Activated CD4-positive, alpha-beta T cell treated with anti-CD3 and anti-CD28 coated beads, Interleukin-2, amount 50 U/mL, for 48 hours (primary cell): ENCODE data around the gene PRKN.
"Not testable (repeated sequence)": the region's sequence is repeated elsewhere in the genome, so short reads cannot be mapped to it uniquely, and the experiment has no call there.

Experiments
- DNase-seq, 2 experiments: peaks; one replicate each; pipeline ENCODE4 v3.0.0-alpha.2; 2020

Gene PRKN

DNA sequence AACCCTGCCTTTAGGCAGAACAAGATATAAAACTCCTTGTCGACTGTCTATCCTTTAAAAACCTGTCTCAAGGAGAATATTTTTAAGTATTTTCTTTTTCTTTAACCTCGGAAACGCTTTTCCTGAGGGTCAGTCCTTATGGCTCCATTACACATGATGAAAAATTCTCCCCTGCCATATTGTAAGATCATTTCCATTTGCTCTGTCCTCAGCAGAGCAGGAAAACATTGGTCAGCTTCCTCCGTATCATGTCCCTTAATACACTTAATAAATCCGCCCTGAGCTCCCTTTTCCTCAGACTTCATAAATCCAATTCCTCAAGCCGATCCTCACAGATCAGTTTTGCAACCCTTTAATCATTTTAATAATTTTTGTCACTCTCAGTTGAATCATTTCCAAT is 1219.2 kb downstream of the PRKN start:
- no peak for DNase-seq

DNA sequence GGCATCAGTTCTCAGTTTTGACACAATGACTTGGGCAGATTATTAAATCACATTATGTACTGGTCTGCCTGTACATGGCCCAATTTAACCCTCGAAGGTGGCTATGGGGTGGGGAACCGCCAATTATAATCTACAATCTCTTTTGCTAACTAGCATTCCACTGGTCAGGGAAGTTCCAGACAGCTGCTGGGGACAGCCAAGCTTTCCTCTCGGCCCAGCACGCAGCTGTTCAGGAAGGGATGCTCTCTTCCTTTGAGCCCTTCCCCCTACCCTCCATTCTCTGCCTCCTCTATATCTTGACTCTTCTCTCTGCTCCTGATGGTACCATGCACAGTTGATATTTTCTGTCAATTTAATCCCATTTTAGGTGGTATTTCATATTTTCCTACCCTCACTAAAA is 1220.2 kb downstream of the PRKN start:
- DNase-seq, result no peak

DNA sequence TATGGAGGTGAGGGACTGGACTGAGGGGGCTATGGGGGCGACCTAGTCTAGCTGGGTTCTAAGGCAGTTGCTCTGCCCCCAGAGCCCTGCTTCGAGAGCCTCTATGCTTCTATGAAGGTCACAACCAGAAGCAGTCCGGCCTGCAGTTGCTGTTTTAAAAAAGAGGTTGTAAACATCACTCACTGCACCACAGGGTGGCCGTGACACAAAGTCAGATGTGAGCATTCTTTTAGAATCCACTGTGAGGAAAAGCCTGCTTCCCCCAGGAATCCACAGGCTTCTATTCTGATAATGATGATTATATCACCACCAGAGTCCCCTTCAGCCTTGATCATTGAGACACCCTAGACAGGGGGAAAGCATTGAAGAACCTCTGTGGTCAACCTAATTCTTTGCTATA is 1224.0 kb downstream of the PRKN start:
- DNase-seq, result no peak

DNA sequence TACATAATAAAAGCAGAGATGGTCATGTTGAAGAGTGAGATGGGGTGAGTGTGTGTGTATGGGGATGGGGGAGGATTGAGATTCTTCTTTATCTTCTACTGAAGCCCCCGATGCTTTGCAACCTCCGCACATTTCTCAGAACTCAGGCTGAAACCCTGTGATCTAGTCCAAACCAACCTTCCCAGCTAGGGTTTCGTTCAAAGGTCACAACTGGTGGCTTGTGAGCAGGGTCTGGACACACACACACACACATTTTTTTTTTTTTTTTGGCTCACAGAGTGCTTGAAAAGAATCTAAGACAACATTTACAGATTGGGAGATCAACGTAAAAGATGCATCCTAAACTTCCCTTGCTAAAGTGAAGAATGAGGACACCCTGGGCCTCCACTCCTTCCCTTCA is 1228.7 kb downstream of the PRKN start:
- DNase-seq, result no peak

DNA sequence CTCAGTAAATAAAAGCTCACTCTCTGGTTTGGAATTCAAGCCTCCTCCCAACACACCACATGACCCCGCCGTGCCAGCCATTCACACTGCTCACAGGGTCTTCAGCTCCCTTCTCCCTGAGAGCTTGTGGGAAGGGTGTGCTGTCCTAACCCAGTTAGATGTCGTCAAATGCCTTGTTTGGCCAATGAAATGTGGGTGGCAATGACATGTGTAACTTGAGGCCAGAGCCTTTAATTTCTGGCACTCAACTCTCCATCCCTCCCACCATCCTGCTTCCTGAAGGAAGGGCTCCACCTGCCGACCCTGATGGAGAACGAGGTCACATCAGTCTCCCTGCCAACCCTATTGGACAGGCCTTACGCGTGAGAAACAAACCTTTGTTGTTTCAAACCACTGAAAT is 1229.2 kb downstream of the PRKN start:
- peak in 1 of 2 experiments; percentile 3 for DNase-seq

DNA sequence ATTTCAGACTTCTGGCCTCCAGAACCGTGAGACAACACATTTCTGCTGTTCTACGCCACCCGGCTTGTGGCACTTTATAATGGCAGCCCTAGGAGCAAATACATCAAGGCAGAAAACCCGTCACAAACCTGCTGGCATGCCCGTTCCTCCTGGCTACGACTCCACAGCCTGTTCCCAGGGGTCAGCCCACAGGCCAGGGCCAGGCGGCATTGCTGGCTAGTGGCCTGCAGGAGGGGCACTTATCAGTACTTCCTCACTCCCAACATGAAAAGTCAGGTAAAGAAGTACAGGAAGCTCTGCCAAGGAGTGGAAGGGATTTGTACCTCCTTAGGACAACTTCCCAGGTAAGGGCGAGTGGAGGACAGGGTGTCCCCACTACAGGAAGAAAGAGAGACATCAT is 1230.6 kb downstream of the PRKN start:
- DNase-seq, result no peak

DNA sequence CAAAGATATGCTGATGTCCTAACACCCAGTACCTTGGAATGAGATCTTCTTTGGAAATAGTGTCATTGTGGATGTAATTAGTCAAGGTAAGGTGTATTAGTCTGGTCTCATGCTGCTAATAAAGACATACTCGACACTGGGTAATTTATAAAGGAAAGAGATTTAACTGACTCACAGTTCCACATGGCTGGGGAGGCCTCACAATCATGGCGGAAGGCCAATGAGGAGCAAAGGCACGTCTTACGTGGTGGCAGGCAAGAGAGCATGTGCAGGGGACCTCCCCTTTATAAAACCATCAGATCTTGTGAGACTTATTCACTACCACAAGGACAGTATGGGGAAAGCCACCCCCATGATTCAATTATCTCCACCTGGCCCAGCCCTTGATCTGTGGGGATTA is 1231.3 kb downstream of the PRKN start:
- not testable (repeated sequence) for DNase-seq

DNA sequence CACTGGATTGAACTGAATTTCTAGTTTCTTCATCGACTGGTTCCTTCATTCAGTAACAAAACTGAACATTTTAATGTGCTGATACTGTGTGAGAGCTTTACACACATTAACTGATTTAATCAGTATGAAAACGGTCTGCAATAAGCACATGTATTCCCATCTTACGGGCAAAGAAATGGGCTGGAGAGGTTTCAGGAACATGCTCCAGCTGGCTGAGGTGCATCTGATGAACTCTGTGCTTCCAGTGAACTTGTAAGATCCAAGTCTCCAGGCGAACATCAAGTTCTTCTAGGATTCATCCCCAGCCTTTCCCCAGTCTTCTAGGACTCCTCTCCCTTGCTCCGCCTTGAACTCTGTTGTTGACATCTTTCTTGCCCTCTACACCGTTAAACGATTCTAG is 1233.0 kb downstream of the PRKN start:
- DNase-seq, result no peak

DNA sequence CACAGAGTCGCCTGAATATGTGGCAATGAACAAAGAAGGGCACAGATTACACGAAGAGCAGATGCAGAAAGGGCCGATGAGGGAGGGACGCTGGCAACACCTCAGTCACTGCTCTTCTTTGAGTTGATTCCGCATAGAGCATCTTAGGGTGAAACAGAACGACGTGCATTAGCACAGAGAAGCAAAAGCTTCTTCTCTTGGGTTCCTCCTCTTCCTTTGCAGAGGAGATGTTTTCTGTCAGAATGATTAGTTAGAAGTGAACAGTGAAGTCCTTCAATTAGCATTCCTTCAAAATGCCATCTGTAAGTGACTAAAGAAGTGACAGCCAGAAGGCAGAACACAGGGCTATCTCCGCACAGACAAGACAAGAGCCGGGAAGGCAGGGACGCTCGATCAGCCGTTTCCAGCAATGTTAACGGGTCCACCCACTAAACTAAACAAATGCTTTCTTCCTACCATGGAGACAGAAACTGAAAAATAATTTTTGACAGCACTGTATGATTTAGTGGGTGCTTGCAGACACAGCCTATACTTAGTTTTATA is 1233.9 kb downstream of the PRKN start:
- no peak for DNase-seq

DNA sequence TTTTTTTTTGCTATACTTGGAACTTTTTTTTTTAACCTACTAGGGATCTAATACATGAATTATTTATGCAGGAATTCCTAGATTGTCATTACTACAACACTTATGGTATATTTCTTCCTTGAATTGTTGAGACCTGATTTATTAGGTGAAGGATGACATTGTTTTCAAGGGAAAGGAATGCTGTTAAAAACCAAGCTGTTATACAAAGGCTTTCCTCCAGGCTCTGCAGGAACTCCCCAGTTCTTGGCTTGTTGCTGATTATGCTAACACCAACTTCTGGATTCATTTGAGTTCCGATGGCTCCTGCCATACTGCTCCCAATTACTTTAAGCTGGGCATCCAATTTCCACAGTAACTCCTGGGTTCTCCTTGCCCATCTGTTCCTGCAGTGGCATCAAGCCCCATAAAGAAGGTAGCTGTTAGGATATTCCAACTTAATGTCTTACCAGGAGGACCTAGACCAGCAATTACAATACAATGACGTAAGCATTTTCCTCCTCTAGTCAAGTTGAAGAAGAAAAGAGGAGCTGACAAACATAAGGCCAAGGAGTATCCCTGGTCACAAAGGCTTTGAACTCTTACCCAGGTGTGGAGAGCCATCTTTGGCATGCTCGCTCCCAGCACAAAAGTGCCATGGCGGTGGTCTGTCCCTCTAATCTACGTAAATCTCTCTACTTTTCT is 1237.8 kb downstream of the PRKN start:
- no peak for DNase-seq

DNA sequence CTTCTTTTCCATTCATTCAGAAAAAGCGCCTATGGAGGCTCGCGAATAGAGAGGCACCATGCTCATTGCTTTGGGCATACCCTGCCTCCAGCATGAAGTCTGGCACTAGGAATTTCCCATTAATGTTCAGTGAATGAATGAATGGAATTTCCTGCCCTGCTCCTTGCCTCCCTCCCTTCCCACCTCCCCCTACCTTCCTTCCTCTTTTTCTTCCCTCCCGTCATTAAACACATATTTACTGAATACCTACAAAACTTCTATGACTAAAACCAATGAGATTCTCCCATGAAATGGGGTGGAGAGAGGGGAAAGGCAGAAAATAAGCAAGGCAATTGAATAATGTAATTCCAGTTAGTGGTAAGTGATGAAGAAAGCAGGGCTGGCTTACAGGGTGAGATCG is 1239.9 kb downstream of the PRKN start:
- DNase-seq, result no peak

DNA sequence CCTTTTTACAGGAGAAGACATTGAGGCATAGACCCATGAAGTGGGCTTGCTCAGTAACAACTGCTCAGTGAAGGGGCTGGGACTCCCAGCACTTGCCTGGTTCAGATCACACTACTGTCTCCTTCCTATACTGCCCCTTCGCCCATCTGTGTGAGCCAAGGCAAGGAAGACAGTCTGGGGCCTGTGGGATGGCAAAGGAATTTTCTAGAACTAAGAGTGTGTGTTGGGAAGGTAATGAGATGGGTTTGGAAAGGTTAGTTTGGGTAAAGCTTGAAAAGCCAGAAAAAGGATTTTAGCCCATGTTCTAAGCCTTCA is 1240.4 kb downstream of the PRKN start:
- no peak for DNase-seq

DNA sequence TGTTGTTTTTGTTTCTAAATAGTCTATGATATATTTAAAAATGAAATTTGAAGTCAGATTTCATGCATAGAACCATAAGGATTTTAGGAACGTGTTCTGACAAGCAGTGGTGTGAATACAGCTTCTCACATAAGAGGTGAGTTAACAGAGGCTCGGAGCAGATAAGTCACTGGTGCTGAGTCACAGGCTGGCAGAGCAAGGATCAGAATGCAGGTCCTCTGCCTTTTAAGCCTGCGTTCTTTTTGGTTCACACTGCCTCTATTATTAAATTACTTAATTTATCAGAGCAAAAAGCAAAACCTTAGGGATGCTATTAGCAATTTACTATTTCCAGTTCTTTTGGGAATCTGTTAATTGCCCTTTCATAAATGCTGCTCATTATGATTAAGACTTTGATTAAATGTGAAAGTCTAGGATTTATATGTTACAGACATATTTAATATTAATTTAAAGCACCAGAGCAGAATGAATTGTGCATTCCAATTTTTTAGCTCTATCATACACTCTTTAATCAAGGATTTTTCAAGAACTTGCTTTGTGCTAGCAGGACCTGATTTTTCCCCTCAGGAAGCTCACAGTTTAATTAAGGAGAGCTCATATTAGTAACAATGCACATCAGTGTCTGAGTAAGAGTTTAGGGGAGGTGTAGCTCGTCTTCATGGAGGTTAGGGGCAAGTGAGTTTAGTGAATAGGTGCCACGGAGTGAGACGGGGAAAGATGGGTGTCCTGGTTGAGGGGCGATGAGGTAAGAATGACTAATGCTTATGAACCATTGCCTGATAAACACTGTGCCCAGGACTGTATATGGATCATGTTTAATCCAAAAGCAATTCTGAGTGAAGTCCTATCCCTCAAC is 1241.0 kb downstream of the PRKN start:
- no peak for DNase-seq

DNA sequence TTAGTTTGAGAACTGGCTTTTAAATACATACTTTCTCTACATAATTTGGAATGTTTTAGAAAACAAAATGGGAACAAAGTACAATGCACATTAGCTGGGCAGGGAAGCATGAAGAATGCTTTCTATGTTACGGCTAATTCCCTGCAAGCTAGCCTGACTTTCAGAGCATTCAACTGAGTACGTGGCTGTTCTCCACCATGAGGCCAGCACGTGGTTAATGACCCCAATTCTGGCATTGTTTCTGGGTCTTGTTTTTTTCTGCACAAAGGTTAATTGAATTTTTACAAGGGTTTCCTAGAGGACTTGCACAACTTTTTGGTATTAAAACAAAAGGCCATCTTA is 1245.1 kb downstream of the PRKN start:
- no peak for DNase-seq

DNA sequence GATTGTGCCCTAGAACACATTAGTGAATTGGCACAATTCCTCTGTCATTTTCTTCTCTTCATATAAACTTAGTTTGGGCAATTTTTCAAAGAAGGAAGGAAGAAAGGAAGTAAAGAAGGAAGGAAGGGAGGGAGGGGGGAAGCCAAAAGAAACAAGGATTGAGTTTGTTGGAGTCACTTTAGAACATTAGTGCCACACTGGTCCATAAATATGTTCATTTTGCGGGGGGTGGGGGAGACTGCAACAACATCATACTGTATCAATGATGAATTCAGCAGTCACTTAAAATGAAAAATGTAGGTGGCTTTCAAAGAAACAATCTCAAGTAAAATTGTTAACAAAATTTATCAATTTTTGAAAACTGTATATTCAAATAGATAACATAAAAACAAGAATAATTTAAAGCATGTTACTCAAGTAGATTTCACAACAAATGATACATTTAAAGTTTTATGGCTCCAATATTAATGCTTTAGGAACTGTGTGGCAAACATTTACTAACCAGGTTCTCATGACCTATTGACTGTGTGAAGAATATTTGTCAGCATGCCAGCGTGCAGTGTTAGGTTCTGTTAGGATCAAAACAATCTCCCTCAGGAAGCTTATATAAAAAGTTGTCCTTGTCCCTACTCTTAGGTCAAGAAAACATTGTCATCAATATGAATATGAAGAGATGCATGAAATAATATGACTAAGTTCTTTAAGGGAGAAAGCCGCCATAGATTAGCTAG is 1245.6 kb downstream of the PRKN start:
- no peak for DNase-seq

DNA sequence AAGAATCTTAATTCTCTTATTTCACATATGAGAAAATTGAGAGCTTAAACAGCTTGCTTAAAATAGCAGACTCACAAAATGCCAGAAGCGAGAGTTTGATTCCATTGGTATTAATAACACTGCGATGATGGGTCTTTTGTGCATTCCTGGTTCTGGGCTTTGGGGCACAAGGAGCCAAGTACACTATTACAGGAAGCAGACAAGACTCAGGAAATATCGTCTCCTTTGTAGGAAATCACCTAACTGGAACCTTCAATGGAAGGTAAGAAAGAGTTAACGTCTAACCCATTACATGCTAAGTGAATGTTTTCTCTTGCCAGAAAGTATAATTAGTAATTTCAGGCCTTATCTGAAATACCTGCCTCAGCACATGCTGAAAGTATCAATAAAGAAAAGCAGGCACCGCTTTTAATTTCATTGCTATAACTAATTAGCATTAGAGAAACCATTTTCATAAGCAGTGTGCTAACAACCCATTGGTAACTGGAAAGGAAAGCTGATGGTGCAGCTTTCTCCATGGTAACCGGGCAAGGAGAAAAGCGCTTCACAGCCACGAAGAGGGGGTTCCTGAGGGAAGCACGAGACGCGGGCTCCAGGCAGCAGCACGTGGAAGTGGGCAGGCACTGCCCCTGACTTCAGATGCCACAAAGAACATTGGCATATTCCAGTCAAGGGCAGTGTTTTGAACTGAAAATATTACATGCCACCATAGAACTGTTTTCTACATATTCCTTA is 1247.0 kb downstream of the PRKN start:
- no peak for DNase-seq

DNA sequence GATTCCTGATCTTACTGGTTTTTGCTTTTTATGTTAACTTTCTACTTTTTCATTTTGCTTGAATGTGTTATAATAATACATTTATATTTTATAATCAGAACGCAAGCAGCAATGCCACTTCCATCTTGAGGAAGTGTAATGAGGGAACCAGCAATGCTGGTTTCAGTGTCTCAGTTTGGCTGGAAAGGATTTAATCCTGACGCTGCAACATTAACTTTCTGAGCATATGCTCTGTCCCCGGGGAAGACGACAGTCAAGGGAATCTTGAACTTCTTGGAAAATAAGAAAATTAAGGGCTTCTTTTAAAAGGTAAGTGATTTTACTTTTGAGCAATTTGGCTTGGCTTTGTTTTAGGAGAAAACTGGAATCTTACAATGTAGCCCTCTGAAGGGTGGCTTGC is 1248.2 kb downstream of the PRKN start:
- DNase-seq, result no peak

DNA sequence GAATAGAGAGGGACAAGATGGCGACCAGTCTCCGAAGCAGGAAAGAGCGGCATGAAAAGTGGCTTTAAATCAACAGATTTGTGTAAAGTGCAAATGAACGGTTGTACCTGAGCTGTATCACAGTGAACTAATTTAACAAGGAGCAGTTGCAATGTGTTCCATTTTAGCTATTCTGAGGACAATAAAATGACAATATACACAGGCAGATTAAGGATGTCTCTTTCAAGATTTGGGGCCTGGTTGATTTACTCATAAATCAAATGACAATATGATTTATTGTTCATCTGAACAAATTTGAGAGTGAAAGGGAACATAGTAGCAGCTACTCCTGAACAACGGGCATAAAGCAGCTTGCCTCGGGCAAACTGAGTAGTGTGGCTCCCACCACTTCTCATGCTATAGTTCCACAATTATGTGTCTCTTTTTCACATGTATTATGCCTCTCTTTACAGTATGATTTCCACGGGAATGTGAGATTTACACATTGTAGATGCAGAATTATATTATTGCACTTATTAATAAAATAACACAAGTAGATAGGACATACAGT is 1249.6 kb downstream of the PRKN start:
- DNase-seq, result no peak

DNA sequence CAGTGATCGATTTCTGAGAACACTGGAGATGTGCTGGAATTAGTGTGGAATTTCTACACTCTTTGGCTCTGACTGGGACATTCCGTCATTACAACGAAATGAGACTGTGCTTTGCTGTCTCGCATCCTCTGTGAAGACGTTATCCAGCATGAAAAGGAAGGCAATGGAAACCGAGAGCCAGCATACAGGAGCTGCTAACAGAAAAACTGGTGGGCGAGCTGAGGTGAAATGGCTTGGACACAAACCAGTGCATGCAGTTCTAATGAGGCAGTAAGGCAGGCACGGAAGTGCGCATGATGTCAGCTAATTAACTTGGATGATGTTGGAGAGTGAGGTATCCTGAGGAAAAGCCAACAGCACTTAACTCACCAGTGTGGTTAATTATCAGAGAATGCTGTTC is 1250.9 kb downstream of the PRKN start:
- no peak for DNase-seq

DNA sequence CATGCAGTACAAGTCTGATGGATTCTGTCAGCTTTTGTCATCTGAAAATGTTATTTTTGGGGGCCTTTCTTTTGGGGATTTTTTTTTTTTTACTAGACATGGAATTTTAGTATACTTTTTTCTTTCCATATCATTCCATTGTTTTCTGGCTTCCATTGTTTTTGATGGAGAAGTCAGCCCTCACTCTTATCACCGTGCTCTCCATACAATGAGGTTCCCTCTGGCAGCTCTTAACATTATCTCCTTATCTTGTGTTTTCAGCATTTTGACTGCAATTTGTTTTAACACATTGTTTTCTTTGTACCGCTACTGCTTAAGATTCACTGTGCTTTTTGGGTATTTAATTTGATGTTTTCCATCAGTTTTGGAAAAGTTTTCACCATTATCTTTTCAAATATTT is 1262.2 kb downstream of the PRKN start:
- no peak for DNase-seq

DNA sequence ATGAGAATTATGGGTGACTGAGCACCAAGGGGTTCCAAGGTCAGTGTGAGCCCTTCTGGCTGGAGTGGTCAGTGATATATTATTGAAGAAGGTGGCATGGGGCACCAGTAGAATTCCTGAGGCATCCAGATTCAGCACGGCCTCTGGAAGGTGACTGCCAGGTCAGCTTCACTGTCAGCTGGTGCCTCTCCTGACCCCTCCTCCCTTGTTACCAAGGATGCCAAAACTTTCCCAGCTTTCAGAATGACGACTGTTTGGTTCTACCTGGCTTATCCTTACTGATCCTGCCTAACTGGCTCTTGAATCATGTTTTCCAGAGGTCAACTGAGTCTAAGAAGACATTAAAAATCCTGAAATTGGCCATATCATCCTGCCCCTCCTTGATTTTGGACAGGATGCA is 1264.5 kb downstream of the PRKN start:
- DNase-seq, result no peak

DNA sequence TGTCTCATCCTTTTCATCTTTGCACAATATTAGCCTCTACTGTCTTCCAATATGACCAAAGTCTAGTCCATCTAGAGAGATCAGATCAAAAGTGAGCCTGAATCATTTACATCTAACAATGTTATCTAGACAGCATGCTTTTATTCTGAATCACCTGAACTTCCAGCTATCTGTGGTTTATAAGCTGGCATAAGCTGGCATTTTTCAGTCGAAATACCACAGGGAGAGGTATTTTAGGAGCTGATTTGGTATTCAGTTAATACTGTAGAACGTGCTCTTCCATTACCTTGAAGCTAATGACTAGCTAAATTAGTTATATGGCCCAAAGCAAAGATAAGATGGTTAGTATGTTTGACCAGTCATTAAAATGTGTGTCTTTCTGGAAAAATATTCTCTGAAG is 1265.4 kb downstream of the PRKN start:
- no peak for DNase-seq
